IMR-90 (cell line): ENCODE results near the gene SPAG4. TPM values are rescaled to one million over a fixed set of nuclear protein-coding genes. Genes with fewer than 3 reads are reported as not detected.

Experiments
- ATAC-seq: fragments of 200-7000 bp; cut with Tn5 transposase; 2 replicates; pipeline ENCODE4 v1.9.1; 2020; ENCODE audit warnings: low read depth, mild to moderate bottlenecking, moderate library complexity
- BruUV-seq: library from RNA; stranded (reverse); fragments of 400-500 nt; replicated peaks from 2 replicates; lab custom pipeline; 2021; lab: Mats Ljungman, UMichigan
- CTCF ChIA-PET: fragments of 300-600 bp; formaldehyde crosslinking; extraction: SDS; loops from one replicate; lab custom pipeline; 2021; ENCODE audit warnings: antibody characterized with exemption; lab: Yijun Ruan, JAX
- POLR2A ChIA-PET: fragments of 300-600 bp; sonication (Branson Sonifier 250); formaldehyde crosslinking; loops from one replicate; lab custom pipeline; 2022; ENCODE audit warnings: antibody characterized with exemption; ENCODE audit not compliant: unreplicated experiment; lab: Charles Lee
- DNase-seq: peaks from one replicate; pipeline ENCODE4 v3.0.0; 2013
- H2AFZ ChIP-seq: replicated peaks from 2 replicates; pipeline ENCODE3; 2013; ENCODE audit warnings: low read length, mild to moderate bottlenecking; ENCODE audit not compliant: poor library complexity
- H2AK5ac ChIP-seq: 2 replicates; pipeline ENCODE4 v1.6.1; 2013; ENCODE audit warnings: low read depth, low read length, inconsistent platforms
- H2AK9ac ChIP-seq: replicated peaks from 2 replicates; pipeline ENCODE3; 2013; ENCODE audit warnings: mild to moderate bottlenecking, low read depth, low read length, moderate library complexity; ENCODE audit not compliant: poor library complexity
- H2BK120ac ChIP-seq: 2 replicates; pipeline ENCODE4 v1.6.1; 2013; ENCODE audit warnings: low read depth, low read length, inconsistent platforms
- H2BK15ac ChIP-seq: 3 replicates; pipeline ENCODE4 v1.6.1; 2013; ENCODE audit warnings: low read depth, low read length, inconsistent platforms
- H2BK20ac ChIP-seq: 2 replicates; pipeline ENCODE4 v1.6.1; 2013; ENCODE audit warnings: low read depth, mild to moderate bottlenecking, inconsistent platforms, low read length, moderate library complexity
- H2BK5ac ChIP-seq: 2 replicates; pipeline ENCODE4 v1.6.1; 2013; ENCODE audit warnings: mild to moderate bottlenecking, low read depth, low read length, inconsistent platforms; ENCODE audit not compliant: poor library complexity, severe bottlenecking
- H3K14ac ChIP-seq: replicated peaks from 2 replicates; pipeline ENCODE4 v1.6.1; 2013; ENCODE audit warnings: low read depth, low read length, inconsistent platforms
- H3K18ac ChIP-seq: 2 replicates; pipeline ENCODE4 v1.6.1; 2013; ENCODE audit warnings: low read depth, low read length, control low read depth
- H3K23ac ChIP-seq: 2 replicates; pipeline ENCODE4 v1.6.1; 2013; ENCODE audit warnings: low read depth, low read length, inconsistent platforms
- H3K27ac ChIP-seq: 2 replicates; pipeline ENCODE4 v1.5.1; 2013; ENCODE audit warnings: mild to moderate bottlenecking, control low read depth, low read length; ENCODE audit not compliant: insufficient read depth
- H3K27me3 ChIP-seq: 2 replicates; pipeline ENCODE4 v1.6.1; 2013; ENCODE audit warnings: low read length; ENCODE audit not compliant: control insufficient read depth, insufficient read depth
- H3K36me3 ChIP-seq: 2 replicates; pipeline ENCODE4 v1.6.1; 2013; ENCODE audit warnings: low read length, mixed read lengths; ENCODE audit not compliant: control insufficient read depth, insufficient read depth
- H3K4ac ChIP-seq: 2 replicates; pipeline ENCODE4 v1.6.1; 2013; ENCODE audit warnings: low read depth, low read length, inconsistent platforms
- H3K4me1 ChIP-seq: 2 replicates; pipeline ENCODE4 v1.6.1; 2013; ENCODE audit warnings: low read length, mixed read lengths; ENCODE audit not compliant: control insufficient read depth, insufficient read depth
- H3K4me2 ChIP-seq: 2 replicates; pipeline ENCODE4 v1.6.1; 2013; ENCODE audit warnings: low read depth, mild to moderate bottlenecking, control low read depth, low read length, moderate library complexity
- H3K4me3 ChIP-seq: 2 replicates; pipeline ENCODE4 v1.5.1; 2013; ENCODE audit warnings: low read depth, mild to moderate bottlenecking, control low read depth, low read length, moderate library complexity; ENCODE audit not compliant: insufficient read depth
- H3K56ac ChIP-seq: 2 replicates; pipeline ENCODE4 v1.6.1; 2013; ENCODE audit warnings: low read length, inconsistent platforms; ENCODE audit not compliant: insufficient read depth; ENCODE audit errors: extremely low read depth
- H3K79me1 ChIP-seq, 2 experiments: 2 replicates each; pipeline ENCODE4 v1.6.1; 2013; ENCODE audit warnings: low read length in 2 of 2, inconsistent platforms in 1 of 2, low read depth in 1 of 2
- H3K9ac ChIP-seq: 2 replicates; pipeline ENCODE4 v1.6.1; 2013; ENCODE audit warnings: low read depth, low read length, control low read depth
- H3K9me1 ChIP-seq: 2 replicates; pipeline ENCODE4 v1.6.1; 2013; ENCODE audit warnings: low read length, inconsistent platforms; ENCODE audit not compliant: insufficient read depth
- H3K9me3 ChIP-seq: 2 replicates; pipeline ENCODE4 v1.6.1; 2013; ENCODE audit warnings: low read length; ENCODE audit not compliant: control insufficient read depth, insufficient read depth
- H4K20me1 ChIP-seq: 2 replicates; pipeline ENCODE4 v1.6.1; 2013; ENCODE audit warnings: low read length, inconsistent platforms; ENCODE audit not compliant: insufficient read depth
- H4K5ac ChIP-seq: 2 replicates; pipeline ENCODE4 v1.6.1; 2013; ENCODE audit warnings: mild to moderate bottlenecking, low read depth, low read length, control low read depth
- H4K8ac ChIP-seq, 2 experiments: 2 replicates each; pipeline ENCODE4 v1.6.1; 2013; ENCODE audit warnings: low read depth in 2 of 2, low read length in 2 of 2, control low read depth in 1 of 2, inconsistent platforms in 1 of 2
- H4K91ac ChIP-seq: 2 replicates; pipeline ENCODE4 v1.6.1; 2013; ENCODE audit warnings: low read depth, low read length, inconsistent platforms; ENCODE audit not compliant: insufficient read depth
- BHLHE40 ChIP-seq: fragments of 150-350 bp; IDR thresholded peaks from 2 replicates; pipeline ENCODE4 v1.6.1; 2016; ENCODE audit warnings: mild to moderate bottlenecking, low read depth, low read length
- CEBPB ChIP-seq: IDR thresholded peaks from 2 replicates; pipeline ENCODE4 v1.6.1; 2012; ENCODE audit warnings: low read depth, low read length, improper control_type of control experiment
- FOS ChIP-seq: fragments of 150-350 bp; IDR thresholded peaks from 2 replicates; pipeline ENCODE4 v1.6.1; 2016; ENCODE audit warnings: low read depth, low read length
- MAFK ChIP-seq: IDR thresholded peaks from 2 replicates; pipeline ENCODE4 v1.6.1; 2012; ENCODE audit warnings: low read depth, low read length, improper control_type of control experiment
- MAZ ChIP-seq: IDR thresholded peaks from 2 replicates; pipeline ENCODE4 v1.6.1; 2012; ENCODE audit warnings: low read depth, mild to moderate bottlenecking, low read length, improper control_type of control experiment, moderate library complexity, borderline replicate concordance
- MXI1 ChIP-seq: IDR thresholded peaks from 2 replicates; pipeline ENCODE4 v1.6.1; 2012; ENCODE audit warnings: low read depth, mild to moderate bottlenecking, low read length, moderate library complexity, borderline replicate concordance
- RAD21 ChIP-seq: IDR thresholded peaks from 2 replicates; pipeline ENCODE4 v1.6.1; 2012; ENCODE audit warnings: low read length, improper control_type of control experiment
- SMC3 ChIP-seq: fragments of 150-350 bp; IDR thresholded peaks from 2 replicates; pipeline ENCODE4 v1.6.1; 2016; ENCODE audit warnings: low read depth, mild to moderate bottlenecking, antibody characterized with exemption, low read length, moderate library complexity
- WGBS, 2 experiments: methylation state at CpG; one replicate each; pipeline versions ENCODE4 v1.1.5 to v1.1.7; 2013; ENCODE audit warnings: missing lambda C conversion rate in 2 of 2; ENCODE audit not compliant: insufficient read length in 1 of 2; ENCODE audit errors: extremely low coverage in 2 of 2; 5-methylcytosine and 5-hydroxymethylcytosine counted together
- dilution Hi-C: fragments of 300-500 bp; cut with HindIII; formaldehyde crosslinking; loops from one replicate; pipeline ENCODE4 v1.14.3; 2018; ENCODE audit warnings: low sequenced_read_pairs; ENCODE audit not compliant: unreplicated experiment
- in situ Hi-C: fragments of 300-500 bp; cut with MboI; formaldehyde crosslinking; loops from 3 replicates; pipeline ENCODE4 v1.14.3; 2019; ENCODE audit warnings: low sequenced_read_pairs, inconsistent platforms, mixed read lengths
- intact Hi-C: fragments of 100-400 bp; cut with micrococcal nuclease; formaldehyde crosslinking; loops from 2 replicates; pipeline ENCODE4 v1.10.0; 2022
- polyA plus RNA-seq, 3 experiments: library from polyadenylated mRNA; depleted of rRNA; stranded (reverse); fragments of >200 nt; gene quantifications; 2 replicates each; pipeline ENCODE4 v1.2.3, GENCODE V29; 2012; ENCODE audit warnings: low replicate concordance in 1 of 3
- total RNA-seq: library from RNA; depleted of rRNA; stranded (reverse); fragments of >200 nt; gene quantifications from 2 replicates; pipeline ENCODE4 v1.2.3, GENCODE V29; 2012
- TF ChIP-seq, protein P1 (sequence below): fragments of 150-350 bp; IDR thresholded peaks from 2 replicates; pipeline ENCODE4 v1.6.1; 2017; ENCODE audit warnings: mild to moderate bottlenecking, antibody characterized with exemption, low read length, low read depth
- TF ChIP-seq, protein P2 (sequence below): fragments of 150-350 bp; IDR thresholded peaks from 2 replicates; pipeline ENCODE4 v1.6.1; 2016; ENCODE audit warnings: low read depth, mild to moderate bottlenecking, low read length, moderate library complexity, borderline replicate concordance
- TF ChIP-seq, protein P3 (sequence below): conservative IDR thresholded peaks from 2 replicates; pipeline ENCODE4 v1.5.1; 2012; ENCODE audit warnings: mild to moderate bottlenecking, low read depth, low read length, improper control_type of control experiment

SPAG4 gene
- total and polyA plus RNA-seq, 2 of the 4 experiments (the other 2 are of a cell fraction) = 1.8 to 5.5 TPM

DNA sequence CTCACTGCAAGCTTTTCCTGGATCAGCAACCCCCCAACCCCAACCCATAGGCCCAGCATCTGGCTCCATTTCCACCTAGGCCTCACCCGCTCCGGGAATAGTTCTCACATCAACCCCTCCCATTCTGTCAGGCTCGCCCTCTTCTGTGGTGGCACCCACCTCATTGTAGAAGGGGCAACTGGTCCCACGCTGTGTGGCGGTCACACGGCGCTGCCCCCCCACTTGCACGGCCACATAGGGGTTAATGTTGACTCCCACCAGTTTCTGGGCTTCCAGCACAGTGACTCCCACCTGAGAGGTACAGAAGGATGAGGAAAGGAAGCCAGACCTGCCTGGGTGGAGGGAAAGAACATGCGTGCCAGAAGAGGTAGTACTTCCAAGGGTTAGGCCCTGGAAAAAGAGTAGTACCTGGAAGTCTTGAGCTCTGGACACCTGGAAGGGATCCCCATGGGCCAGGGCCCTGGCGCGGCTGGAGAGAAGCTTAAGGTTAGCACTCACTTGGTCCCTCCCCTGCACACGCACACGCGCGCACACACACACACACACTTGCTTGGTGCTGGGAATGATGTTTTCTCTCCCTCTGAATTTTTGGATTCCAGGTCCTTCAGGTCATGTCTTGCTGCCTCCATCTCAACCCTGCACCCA lies 12.7 kb upstream of the SPAG4 start (continued):
- no peak for TF ChIP-seq CEBPB

GRCh38 chr20:35603695-35604448 lies 11.8 kb upstream of the SPAG4 start:
- H2BK15ac ChIP-seq = no peak overlapping the region
- DNase-seq = no peak
- H4K8ac ChIP-seq = no peak overlapping the region
- ChIA-PET POLR2A (no interaction called here), CTCF (no interaction called here)
- H2AFZ ChIP-seq = no peak overlapping the region
- no peak overlapping the region for H2BK20ac ChIP-seq
- H3K9ac ChIP-seq = no peak overlapping the region
- in situ Hi-C loops (no loop called here), dilution Hi-C loops (no loop called here), intact Hi-C loops (no loop called here)
- peaks cover 35% of the 10 kb centered on the region for H3K27me3 ChIP-seq
- no peak overlapping the region for H2BK5ac ChIP-seq
- no peak overlapping the region for H3K18ac ChIP-seq
- no peak overlapping the region for H2AK9ac ChIP-seq
- no peaks in the 10 kb centered on the region; the same call in 1 of the 2 replicates for H4K20me1 ChIP-seq
- WGBS, 2 experiments = 91% methylated on average over 9 of the region's 11 CpGs; no CpG with 5 or more reads in 1 of the 2 experiments
- H3K27ac ChIP-seq = no peak overlapping the region
- no peak for ATAC-seq
- no peak overlapping the region for H4K91ac ChIP-seq
- no peaks in the 10 kb centered on the region for H3K36me3 ChIP-seq
- no peak overlapping the region for H3K14ac ChIP-seq
- no peaks in the 10 kb centered on the region for H3K9me1 ChIP-seq
- no peaks in the 10 kb centered on the region for H3K9me3 ChIP-seq
- no peak overlapping the region for H2BK120ac ChIP-seq
- H3K4me2 ChIP-seq = no peak overlapping the region
- no peak overlapping the region for H4K5ac ChIP-seq
- H3K79me1 ChIP-seq = no peaks in the 10 kb centered on the region
- H3K56ac ChIP-seq = no peak overlapping the region
- BruUV-seq = no TSS peak
- H3K23ac ChIP-seq = no peak overlapping the region
- no peak overlapping the region for H2AK5ac ChIP-seq
- H3K4me1 ChIP-seq = peaks cover 3% of the 10 kb centered on the region
- H3K4ac ChIP-seq = no peak overlapping the region
- no peak overlapping the region for H3K4me3 ChIP-seq
- TF ChIP-seq BHLHE40 (no peak), CEBPB (no peak), FOS (no peak), MAZ (no peak), RAD21 (no peak), MAFK (no peak), MXI1 (no peak), SMC3 (no peak)
- TF ChIP-seq, protein P1, sequence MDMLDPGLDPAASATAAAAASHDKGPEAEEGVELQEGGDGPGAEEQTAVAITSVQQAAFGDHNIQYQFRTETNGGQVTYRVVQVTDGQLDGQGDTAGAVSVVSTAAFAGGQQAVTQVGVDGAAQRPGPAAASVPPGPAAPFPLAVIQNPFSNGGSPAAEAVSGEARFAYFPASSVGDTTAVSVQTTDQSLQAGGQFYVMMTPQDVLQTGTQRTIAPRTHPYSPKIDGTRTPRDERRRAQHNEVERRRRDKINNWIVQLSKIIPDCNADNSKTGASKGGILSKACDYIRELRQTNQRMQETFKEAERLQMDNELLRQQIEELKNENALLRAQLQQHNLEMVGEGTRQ = no peak
- TF ChIP-seq, protein P2, sequence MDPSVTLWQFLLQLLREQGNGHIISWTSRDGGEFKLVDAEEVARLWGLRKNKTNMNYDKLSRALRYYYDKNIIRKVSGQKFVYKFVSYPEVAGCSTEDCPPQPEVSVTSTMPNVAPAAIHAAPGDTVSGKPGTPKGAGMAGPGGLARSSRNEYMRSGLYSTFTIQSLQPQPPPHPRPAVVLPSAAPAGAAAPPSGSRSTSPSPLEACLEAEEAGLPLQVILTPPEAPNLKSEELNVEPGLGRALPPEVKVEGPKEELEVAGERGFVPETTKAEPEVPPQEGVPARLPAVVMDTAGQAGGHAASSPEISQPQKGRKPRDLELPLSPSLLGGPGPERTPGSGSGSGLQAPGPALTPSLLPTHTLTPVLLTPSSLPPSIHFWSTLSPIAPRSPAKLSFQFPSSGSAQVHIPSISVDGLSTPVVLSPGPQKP = no peak
- TF ChIP-seq, protein P3, sequence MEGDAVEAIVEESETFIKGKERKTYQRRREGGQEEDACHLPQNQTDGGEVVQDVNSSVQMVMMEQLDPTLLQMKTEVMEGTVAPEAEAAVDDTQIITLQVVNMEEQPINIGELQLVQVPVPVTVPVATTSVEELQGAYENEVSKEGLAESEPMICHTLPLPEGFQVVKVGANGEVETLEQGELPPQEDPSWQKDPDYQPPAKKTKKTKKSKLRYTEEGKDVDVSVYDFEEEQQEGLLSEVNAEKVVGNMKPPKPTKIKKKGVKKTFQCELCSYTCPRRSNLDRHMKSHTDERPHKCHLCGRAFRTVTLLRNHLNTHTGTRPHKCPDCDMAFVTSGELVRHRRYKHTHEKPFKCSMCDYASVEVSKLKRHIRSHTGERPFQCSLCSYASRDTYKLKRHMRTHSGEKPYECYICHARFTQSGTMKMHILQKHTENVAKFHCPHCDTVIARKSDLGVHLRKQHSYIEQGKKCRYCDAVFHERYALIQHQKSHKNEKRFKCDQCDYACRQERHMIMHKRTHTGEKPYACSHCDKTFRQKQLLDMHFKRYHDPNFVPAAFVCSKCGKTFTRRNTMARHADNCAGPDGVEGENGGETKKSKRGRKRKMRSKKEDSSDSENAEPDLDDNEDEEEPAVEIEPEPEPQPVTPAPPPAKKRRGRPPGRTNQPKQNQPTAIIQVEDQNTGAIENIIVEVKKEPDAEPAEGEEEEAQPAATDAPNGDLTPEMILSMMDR = no peak
